Stimulated activated CD4-positive, alpha-beta T cell treated with anti-CD3 and anti-CD28 coated beads, Interleukin-15, amount 100 ng/mL, for 24 hours (primary cell): Measurements from ENCODE around the gene SPTSSA.
"Not testable (repeated sequence)": the region's sequence is repeated elsewhere in the genome, so short reads cannot be mapped to it uniquely, and the experiment has no call there.

Experiments
- DNase-seq: peaks from one replicate; pipeline ENCODE4 v3.0.0-alpha.2; 2020

The SPTSSA gene

GRCh38 chr14:34470319-34470718, 8.3 kb upstream of the SPTSSA start:
- no peak for DNase-seq

GRCh38 chr14:34466691-34467090, 4.7 kb upstream of the SPTSSA start:
- no peak for DNase-seq

GRCh38 chr14:34465069-34465859, 3.2 kb upstream of the SPTSSA start:
- DNase-seq, result no peak

GRCh38 chr14:34463598-34463961, 1.5 kb upstream of the SPTSSA start:
- no peak for DNase-seq

GRCh38 chr14:34461334-34462131, 507 bp downstream of the SPTSSA start:
- peak; percentile 4 for DNase-seq

GRCh38 chr14:34460841-34461240, 1.2 kb downstream of the SPTSSA start:
- DNase-seq, result no peak

GRCh38 chr14:34460295-34460694, 1.7 kb downstream of the SPTSSA start:
- no peak for DNase-seq

- no peak for DNase-seq
These were observed 4.9 kb downstream of the SPTSSA start for GRCh38 chr14:34457186-34457585.

- no peak for DNase-seq
These were observed 8.8 kb downstream of the SPTSSA start for GRCh38 chr14:34453226-34453625.

GRCh38 chr14:34452258-34452822, 9.7 kb downstream of the SPTSSA start:
- DNase-seq, result no peak

- DNase-seq, result no peak
These were observed 11.1 kb downstream of the SPTSSA start for GRCh38 chr14:34450958-34451357.

GRCh38 chr14:34450542-34450915, 11.5 kb downstream of the SPTSSA start:
- no peak for DNase-seq

GRCh38 chr14:34449819-34450541, 12.1 kb downstream of the SPTSSA start:
- DNase-seq, result no peak

- no peak for DNase-seq
These were observed 22.9 kb downstream of the SPTSSA start for GRCh38 chr14:34439090-34439489.

GRCh38 chr14:34438438-34438837, 23.6 kb downstream of the SPTSSA start:
- DNase-seq, result no peak

- no peak for DNase-seq
These were observed 24.3 kb downstream of the SPTSSA start for GRCh38 chr14:34437729-34438080.

GRCh38 chr14:34436960-34437728, 24.9 kb downstream of the SPTSSA start:
- DNase-seq, result no peak

GRCh38 chr14:34436118-34436905, 25.7 kb downstream of the SPTSSA start:
- DNase-seq, result no peak

GRCh38 chr14:34433957-34434356, 28.1 kb downstream of the SPTSSA start:
- DNase-seq, result no peak

GRCh38 chr14:34428102-34428466, 34.0 kb downstream of the SPTSSA start:
- DNase-seq, result not testable (repeated sequence)
